ENCODE results near the gene DCANP1.

DCANP1 gene

DNA sequence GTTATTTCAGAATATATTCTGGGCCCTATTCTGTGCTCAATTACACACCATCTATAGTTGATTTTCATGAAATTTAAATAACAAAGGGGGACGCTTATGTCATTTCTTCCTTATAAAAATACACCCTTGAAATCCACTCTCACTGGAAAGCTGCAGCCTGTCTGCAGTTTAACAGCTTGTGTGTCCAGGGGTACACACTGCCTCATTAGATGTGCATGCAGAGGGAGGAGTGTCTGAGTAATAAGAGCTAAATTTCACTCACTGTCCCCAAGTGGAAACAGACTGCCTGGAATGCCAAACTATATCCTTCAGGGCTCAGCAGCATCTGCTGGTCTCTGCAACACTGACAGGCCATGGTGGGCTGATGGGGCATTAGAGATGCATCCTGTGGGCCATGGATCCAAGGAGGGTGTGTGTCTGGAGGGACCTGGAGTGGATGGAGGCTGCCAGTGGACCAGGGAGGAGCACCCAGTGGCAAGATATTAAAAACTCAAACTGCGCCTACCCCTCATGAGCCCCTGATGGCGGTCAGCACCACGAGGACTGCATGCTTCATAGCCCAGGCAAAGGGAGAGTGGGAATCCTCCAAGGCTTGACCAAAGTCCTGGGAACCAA is 20.8 kb upstream of the DCANP1 start:
- Histone ChIP-seq H3K9me3 (no peaks in the 10 kb centered on the region), H3K36me3 (no peaks in the 10 kb centered on the region), H3K27ac (no peak overlapping the region), H3K4me3 (no peak overlapping the region), H3K4me2 (no peak overlapping the region), H3K27me3 (peaks cover 30% of the 10 kb centered on the region), H3K4me1 (peaks cover 18% of the 10 kb centered on the region), H4K20me1 (no peaks in the 10 kb centered on the region), H3K9ac (no peak overlapping the region)
- TF ChIP-seq Cebpa-rat (IDR thresholded peaks at IDR 0.05), result no peak

DNA sequence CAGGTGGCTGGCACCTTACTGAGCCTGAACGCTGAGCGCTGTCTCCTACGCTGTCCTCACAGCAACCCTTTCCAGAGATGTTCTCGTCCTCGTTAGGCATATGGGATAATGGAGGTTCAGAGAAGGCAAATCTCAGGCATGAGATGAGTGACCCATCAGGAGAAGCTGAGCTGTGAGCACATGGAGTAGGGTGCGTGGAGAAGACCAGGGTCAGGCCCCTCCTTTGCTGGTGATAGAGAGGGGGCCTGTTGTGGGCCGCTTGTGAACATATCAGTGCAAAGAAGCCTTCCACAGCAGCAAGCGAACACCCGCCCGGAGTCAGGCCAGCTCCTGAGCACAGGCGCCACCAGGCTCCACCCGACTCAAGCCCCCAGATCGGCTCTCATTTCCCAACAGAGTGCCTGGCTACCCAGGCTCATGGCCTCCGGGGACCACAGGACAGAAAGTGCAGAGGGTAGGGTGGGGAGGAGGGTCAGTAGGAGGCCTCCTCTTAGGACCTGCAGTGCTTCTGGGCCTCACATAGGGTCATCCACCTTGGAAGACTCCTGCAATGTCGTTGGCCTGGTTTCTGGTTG is 20.0 kb upstream of the DCANP1 start:
- Histone ChIP-seq H3K36me3 (no peaks in the 10 kb centered on the region), H3K4me1 (peaks cover 25% of the 10 kb centered on the region), H3K27ac (no peak overlapping the region), H4K20me1 (no peaks in the 10 kb centered on the region), H3K9ac (no peak overlapping the region), H3K27me3 (peaks cover 28% of the 10 kb centered on the region), H3K9me3 (no peaks in the 10 kb centered on the region), H3K4me2 (peak overlapping the region; percentile 88), H3K4me3 (no peak overlapping the region)
- no peak for TF ChIP-seq Cebpa-rat (IDR thresholded peaks at IDR 0.05)

DNA sequence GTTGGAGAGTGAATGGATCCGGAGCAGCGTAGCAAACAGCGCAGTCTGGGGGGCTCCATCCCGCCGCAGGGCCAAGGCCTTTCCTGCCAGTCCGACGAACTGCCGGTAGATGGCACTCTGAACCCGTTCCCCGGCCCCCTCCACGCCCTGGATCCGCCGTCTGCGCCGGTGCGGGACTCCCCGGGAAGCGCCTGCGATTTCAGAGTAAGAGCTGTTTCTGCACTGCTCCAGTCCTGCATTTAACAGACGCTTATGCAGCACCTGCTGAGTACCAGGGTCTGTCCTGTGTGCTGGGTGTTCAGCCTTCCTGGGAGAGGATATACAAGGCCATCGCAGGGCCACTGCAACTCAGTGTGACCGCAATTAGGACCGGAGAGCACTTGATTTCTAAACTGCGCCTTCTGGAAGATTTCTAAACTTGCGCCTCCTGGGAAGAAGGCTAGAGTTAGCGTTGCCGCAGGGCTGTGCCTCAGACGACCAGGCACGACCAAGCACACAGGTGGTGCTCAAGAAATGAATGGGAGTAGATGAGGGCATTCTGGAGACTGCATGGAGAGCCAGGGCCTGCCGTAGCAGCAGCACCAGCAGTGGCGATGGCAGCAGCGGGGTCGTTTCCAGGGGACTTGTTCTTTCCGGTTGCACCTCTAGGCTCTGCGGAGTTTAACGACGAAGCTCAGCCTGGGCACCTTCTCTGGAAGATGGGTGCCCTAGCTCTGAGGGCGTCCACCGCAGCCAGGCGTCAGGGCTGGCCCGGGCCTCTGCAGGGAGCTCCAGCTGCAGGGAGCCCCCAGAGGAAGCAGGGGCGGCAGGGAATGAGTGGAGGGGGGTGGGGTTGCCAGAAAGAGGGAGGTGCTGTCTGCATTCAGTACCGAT is 19.3 kb upstream of the DCANP1 start:
- peak overlapping the region; percentile 49 for H3K4me3 ChIP-seq
- no peaks in the 10 kb centered on the region for H3K9me3 ChIP-seq
- H3K27ac ChIP-seq, result no peak overlapping the region
- peak overlapping the region; percentile 88 for H3K4me2 ChIP-seq
- peaks cover 25% of the 10 kb centered on the region for H3K4me1 ChIP-seq
- no peaks in the 10 kb centered on the region for H4K20me1 ChIP-seq
- H3K27me3 ChIP-seq, result peaks cover 23% of the 10 kb centered on the region
- H3K9ac ChIP-seq, result peak overlapping the region; percentile 40; the same call in 1 of the 2 replicates
- H3K36me3 ChIP-seq, result no peaks in the 10 kb centered on the region
- no peak for TF ChIP-seq Cebpa-rat (IDR thresholded peaks at IDR 0.05)

DNA sequence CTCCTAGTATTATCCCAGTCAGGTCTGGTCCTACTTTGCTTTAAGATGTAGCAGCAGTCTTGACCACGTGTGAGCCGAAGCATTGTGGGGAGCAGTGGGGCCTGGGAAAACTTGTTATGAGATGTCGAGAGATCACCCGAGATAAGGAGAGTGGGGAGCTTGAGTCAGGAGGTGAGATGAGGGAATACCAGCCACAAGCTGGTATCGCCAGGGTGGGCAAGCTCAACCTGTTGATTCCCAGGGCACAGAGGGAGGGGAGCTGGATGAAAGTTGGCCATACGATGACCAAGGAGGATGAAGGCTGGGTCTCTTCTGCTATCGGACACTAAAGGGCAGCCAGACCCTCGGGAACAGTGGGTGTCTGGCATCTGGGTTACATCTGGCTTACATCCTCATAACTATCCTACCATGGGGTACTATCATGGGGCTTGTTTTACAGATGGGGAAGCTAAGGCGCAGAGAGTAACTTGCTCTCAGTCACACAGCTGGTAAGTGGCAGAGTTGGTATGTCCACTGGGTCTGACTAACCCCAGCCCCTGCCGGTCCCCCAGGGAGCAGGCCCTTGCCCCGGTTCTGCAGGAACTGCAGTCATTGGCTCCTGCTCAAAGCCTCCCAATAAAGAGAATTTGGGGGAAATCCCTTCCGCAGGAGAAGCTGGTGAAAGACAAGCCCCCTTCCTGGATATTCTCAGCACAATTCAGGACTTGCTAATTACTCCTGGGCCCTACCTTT is 18.4 kb upstream of the DCANP1 start:
- Histone ChIP-seq H3K4me3 (no peak overlapping the region), H3K27me3 (peaks cover 23% of the 10 kb centered on the region), H3K4me2 (peak overlapping the region; percentile 88), H3K9me3 (no peaks in the 10 kb centered on the region), H3K27ac (no peak overlapping the region), H4K20me1 (no peaks in the 10 kb centered on the region), H3K36me3 (no peaks in the 10 kb centered on the region), H3K9ac (no peak overlapping the region), H3K4me1 (peaks cover 25% of the 10 kb centered on the region)
- TF ChIP-seq Cebpa-rat (IDR thresholded peaks at IDR 0.05), result no peak

DNA sequence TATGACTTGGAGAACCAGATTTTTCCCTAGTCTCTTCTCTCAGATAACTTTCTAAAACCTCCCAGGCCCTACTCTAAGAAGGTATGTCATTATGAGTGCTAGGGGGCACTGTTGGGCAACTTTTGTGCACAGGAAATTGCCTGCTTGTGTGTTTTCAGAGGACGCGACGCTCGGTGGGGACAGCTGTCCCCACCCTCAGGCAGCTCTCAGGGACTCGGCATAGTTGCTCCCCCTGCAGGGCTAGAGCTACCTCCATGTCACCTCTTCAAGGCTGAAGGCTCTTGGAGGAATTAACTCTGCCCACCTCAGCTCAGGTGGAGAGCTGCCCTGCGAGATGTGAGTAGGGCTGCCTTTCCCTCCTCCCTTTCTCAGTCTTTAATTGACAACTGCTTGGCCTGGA is 15.2 kb upstream of the DCANP1 start:
- Histone ChIP-seq H3K9ac (no peak overlapping the region), H3K4me1 (peaks cover 40% of the 10 kb centered on the region), H3K36me3 (no peaks in the 10 kb centered on the region), H3K9me3 (no peaks in the 10 kb centered on the region), H3K27ac (no peak overlapping the region), H4K20me1 (no peaks in the 10 kb centered on the region), H3K4me2 (peak overlapping the region; percentile 1; the same call in 1 of the 2 replicates), H3K27me3 (peaks cover 18% of the 10 kb centered on the region), H3K4me3 (no peak overlapping the region)
- no peak for TF ChIP-seq Cebpa-rat (IDR thresholded peaks at IDR 0.05)

DNA sequence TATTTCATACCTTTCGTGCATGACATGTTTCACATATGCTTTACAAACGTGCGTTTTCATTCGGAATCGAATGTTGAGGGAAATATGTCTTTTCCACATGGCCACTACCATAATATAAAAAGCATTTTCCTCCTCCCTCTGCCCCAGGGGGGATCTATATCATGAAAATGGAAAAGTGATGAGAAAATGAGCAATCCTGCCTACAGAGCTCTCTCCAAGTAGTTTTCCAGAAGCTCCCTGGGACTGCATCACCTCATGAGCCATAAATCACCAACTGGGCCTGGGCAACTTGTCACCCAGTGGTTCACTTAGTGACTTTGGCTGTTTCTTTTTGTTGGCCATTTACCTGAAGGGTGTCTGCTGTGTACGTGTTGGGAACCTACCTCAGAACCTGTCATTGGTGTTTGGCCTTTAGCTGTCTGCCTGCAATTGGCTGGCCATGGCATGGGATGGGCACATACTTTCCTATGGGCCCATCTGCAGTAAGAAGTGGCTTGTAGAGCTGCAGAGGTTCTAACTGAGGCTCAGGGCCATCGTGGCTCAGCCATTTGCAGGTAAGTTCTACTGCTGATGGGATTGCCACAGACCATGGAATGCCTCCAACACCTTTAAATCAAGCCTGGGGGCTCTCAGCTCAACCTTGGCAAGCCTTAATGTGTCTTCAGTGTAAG is 14.5 kb upstream of the DCANP1 start:
- H3K27me3 ChIP-seq, result peaks cover 11% of the 10 kb centered on the region
- no peaks in the 10 kb centered on the region for H3K9me3 ChIP-seq
- H3K27ac ChIP-seq, result no peak overlapping the region
- H3K4me3 ChIP-seq, result no peak overlapping the region
- H3K4me1 ChIP-seq, result peaks cover 37% of the 10 kb centered on the region
- no peak for TF ChIP-seq Cebpa-rat (IDR thresholded peaks at IDR 0.05)
- no peaks in the 10 kb centered on the region for H3K36me3 ChIP-seq
- H3K4me2 ChIP-seq, result no peak overlapping the region
- no peak overlapping the region for H3K9ac ChIP-seq
- H4K20me1 ChIP-seq, result no peaks in the 10 kb centered on the region

DNA sequence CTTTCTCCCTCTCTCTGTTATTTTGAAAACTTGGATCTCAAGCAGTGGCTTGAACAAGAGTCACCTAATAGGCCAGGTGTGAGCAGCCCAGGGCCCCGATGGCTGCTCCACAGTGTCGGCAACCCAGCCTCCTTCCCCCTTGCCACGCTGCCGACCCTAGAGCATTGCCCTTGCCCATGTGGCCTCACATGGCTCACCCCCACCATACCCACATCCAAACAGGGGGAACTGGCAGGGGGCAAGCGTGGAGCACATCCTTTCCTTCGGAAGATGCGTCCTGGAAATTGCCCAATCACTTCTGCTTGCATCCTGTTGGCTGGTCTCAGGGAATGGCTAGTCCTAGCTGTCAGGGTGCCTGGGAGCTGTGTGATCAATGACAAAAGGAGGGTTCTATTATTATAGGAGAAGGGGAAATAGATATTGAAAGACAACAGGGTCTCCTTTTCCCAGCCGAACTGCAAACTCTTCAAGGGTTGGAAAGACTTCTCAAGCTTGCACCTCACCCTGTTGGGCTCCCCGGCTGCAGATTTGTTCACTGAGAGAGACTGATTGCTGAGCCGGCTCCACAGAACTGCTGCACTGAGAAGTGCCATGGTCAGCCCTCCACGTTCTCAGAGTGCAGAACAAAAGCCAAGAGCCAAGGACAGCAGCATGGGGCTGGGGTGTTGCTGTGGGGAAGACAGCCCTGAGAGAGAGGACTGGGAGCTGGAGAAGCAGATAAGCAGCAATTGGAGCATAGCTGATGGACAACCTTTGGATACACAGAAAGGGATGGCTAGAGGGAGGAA is 13.3 kb upstream of the DCANP1 start:
- H3K9me3 ChIP-seq, result no peaks in the 10 kb centered on the region
- no peak overlapping the region for H3K4me3 ChIP-seq
- no peaks in the 10 kb centered on the region for H4K20me1 ChIP-seq
- H3K9ac ChIP-seq, result no peak overlapping the region
- no peaks in the 10 kb centered on the region for H3K36me3 ChIP-seq
- peaks cover 27% of the 10 kb centered on the region for H3K4me1 ChIP-seq
- no peak overlapping the region for H3K27ac ChIP-seq
- no peak for TF ChIP-seq Cebpa-rat (IDR thresholded peaks at IDR 0.05)
- 0 out of 2 replicates have a peak, but pooled peaks cover 6% of the 10 kb centered on the region for H3K27me3 ChIP-seq
- no peak overlapping the region for H3K4me2 ChIP-seq

DNA sequence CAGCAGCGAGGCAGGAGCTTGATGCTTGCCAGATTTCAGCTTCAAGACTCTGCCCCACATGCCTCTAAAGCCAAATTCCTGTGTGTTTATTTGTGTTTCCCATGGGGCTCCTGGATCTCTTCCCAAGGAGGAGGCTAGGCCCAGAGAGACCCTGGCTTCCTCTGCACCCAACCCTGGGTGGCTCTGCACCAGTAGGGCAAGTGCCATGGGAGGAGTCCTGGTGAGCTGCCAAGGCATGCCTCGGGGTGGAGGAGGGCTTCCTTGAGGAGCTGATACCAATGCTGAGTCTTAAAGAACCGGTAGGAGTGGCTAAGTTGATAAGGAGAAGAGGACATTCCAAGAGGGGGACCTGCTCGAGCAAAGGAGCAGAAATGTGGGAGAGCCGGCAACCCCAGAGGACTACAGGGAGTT is 11.8 kb upstream of the DCANP1 start:
- H3K9ac ChIP-seq, result no peak overlapping the region; the same call in 1 of the 2 replicates
- H3K4me3 ChIP-seq, result no peak overlapping the region
- no peaks in the 10 kb centered on the region for H3K27me3 ChIP-seq
- no peak for TF ChIP-seq Cebpa-rat (IDR thresholded peaks at IDR 0.05)
- no peaks in the 10 kb centered on the region for H4K20me1 ChIP-seq
- no peaks in the 10 kb centered on the region for H3K36me3 ChIP-seq
- no peaks in the 10 kb centered on the region for H3K9me3 ChIP-seq
- H3K4me2 ChIP-seq, result peak overlapping the region; percentile 64
- H3K27ac ChIP-seq, result 0 out of 2 replicates have a peak overlapping the region, but pooled peaks have one; percentile 4
- H3K4me1 ChIP-seq, result peaks cover 25% of the 10 kb centered on the region

Data from BLaER1 (cell line).